NCI-H187 treated with DMSO at 0.1 percent for 48 hours (cell line): Measurements from ENCODE around the gene STT3A.
"Not testable (repeated sequence)": the region's sequence is repeated elsewhere in the genome, so short reads cannot be mapped to it uniquely, and the experiment has no call there.

Experiments
- DNase-seq: peaks from one replicate; lab custom pipeline; 2025; lab: John Stamatoyannopoulos, UW

STT3A gene

GRCh38 chr11:125592305-125593113, at the start of gene STT3A:
Gene STT3A, plus strand, starts transcription at chr11:125592852. Its CDS starts 3,064 bp downstream, at chr11:125595916.
- DNase-seq = peak; percentile 96

GRCh38 chr11:125550780-125551179, 41.9 kb upstream of the STT3A start:
- DNase-seq = no peak

- DNase-seq = no peak
Measured at GRCh38 chr11:125551835-125552342, 40.8 kb upstream of the STT3A start.

GRCh38 chr11:125552927-125553326, 39.7 kb upstream of the STT3A start:
- DNase-seq = no peak

- DNase-seq = no peak
Measured at GRCh38 chr11:125553357-125553756, 39.3 kb upstream of the STT3A start.

- DNase-seq = no peak
Measured at GRCh38 chr11:125554038-125554437, 38.6 kb upstream of the STT3A start.

- no peak for DNase-seq
Measured at GRCh38 chr11:125559888-125560287, 32.8 kb upstream of the STT3A start.

GRCh38 chr11:125561924-125562323, 30.7 kb upstream of the STT3A start:
- no peak for DNase-seq

- DNase-seq = no peak
Measured at GRCh38 chr11:125562430-125562829, 30.2 kb upstream of the STT3A start.

- no peak for DNase-seq
Measured at GRCh38 chr11:125564357-125564756, 28.3 kb upstream of the STT3A start.

GRCh38 chr11:125566235-125566634, 26.4 kb upstream of the STT3A start:
- DNase-seq = no peak

- DNase-seq = peak; percentile 47
Measured at GRCh38 chr11:125568970-125569914, 23.4 kb upstream of the STT3A start, which contains the start of gene EI24. Gene EI24, plus strand, starts transcription at chr11:125569477. Its CDS starts 3,051 bp downstream, at chr11:125572528.

GRCh38 chr11:125569915-125570621, 22.6 kb upstream of the STT3A start:
- no peak for DNase-seq

- no peak for DNase-seq
Measured at GRCh38 chr11:125570952-125571351, 21.7 kb upstream of the STT3A start.

GRCh38 chr11:125572916-125573315, 19.7 kb upstream of the STT3A start:
- no peak for DNase-seq

- DNase-seq = not testable (repeated sequence)
Measured at GRCh38 chr11:125577181-125577580, 15.5 kb upstream of the STT3A start.

- DNase-seq = no peak
Measured at GRCh38 chr11:125578783-125579182, 13.9 kb upstream of the STT3A start.

- DNase-seq = no peak
Measured at GRCh38 chr11:125579811-125580210, 12.8 kb upstream of the STT3A start.

- no peak for DNase-seq
Measured at GRCh38 chr11:125583496-125583895, 9.2 kb upstream of the STT3A start.

GRCh38 chr11:125585487-125585886, 7.2 kb upstream of the STT3A start:
- DNase-seq = no peak

- no peak for DNase-seq
Measured at GRCh38 chr11:125586623-125587022, 6.0 kb upstream of the STT3A start.

GRCh38 chr11:125587480-125587879, 5.2 kb upstream of the STT3A start:
- no peak for DNase-seq
